A673 (cell line): Measurements from ENCODE around the gene GRIK1. TPM values are rescaled to one million over a fixed set of nuclear protein-coding genes. Genes with fewer than 3 reads are reported as not detected.
A peak's percentile ranks its signal among the peaks of the same experiment; 100 is the strongest.

ENCODE experiments used
- BruUV-seq: library from RNA; stranded (reverse); fragments of 400-500 nt; replicated peaks from 2 replicates; lab custom pipeline; 2021; lab: Mats Ljungman, UMichigan
- CTCF ChIA-PET: fragments of 300-600 bp; sonication (Branson Sonifier 250); formaldehyde crosslinking; loops from one replicate; lab custom pipeline; 2022; ENCODE audit warnings: antibody characterized with exemption; lab: Charles Lee
- POLR2A ChIA-PET: fragments of 300-600 bp; sonication (Branson Sonifier 250); formaldehyde crosslinking; loops from one replicate; lab custom pipeline; 2022; ENCODE audit warnings: antibody characterized with exemption; ENCODE audit not compliant: low non-redundant PET; lab: Charles Lee
- DNase-seq: peaks from one replicate; pipeline ENCODE4 v3.0.0-alpha.2; 2015; ENCODE audit warnings: low spot score
- H3K27ac ChIP-seq: fragments of 200-600 bp; sonication (generic); 2 replicates; pipeline ENCODE4 v1.5.1; 2016; ENCODE audit warnings: mixed run types, low read depth, mild to moderate bottlenecking, mixed read lengths, antibody characterized with exemption, low read length; ENCODE audit not compliant: poor library complexity, severe bottlenecking
- H3K27me3 ChIP-seq: fragments of 200-600 bp; sonication (generic); replicated peaks from 2 replicates; pipeline ENCODE4 v1.6.1; 2017; ENCODE audit warnings: mixed run types, low read depth, mild to moderate bottlenecking, mixed read lengths, antibody characterized with exemption, low read length; ENCODE audit not compliant: insufficient read depth, poor library complexity
- H3K36me3 ChIP-seq: fragments of 200-600 bp; sonication (generic); 2 replicates; pipeline ENCODE4 v1.6.1; 2016; ENCODE audit warnings: mixed run types, mild to moderate bottlenecking, mixed read lengths, antibody characterized with exemption, low read length; ENCODE audit not compliant: insufficient read depth, poor library complexity, severe bottlenecking
- H3K4me1 ChIP-seq: fragments of 200-600 bp; sonication (generic); 2 replicates; pipeline ENCODE4 v1.6.1; 2017; ENCODE audit warnings: mixed run types, mild to moderate bottlenecking, mixed read lengths, antibody characterized with exemption, low read length; ENCODE audit not compliant: insufficient read depth, poor library complexity, severe bottlenecking
- H3K4me3 ChIP-seq: fragments of 200-600 bp; sonication (generic); 2 replicates; pipeline ENCODE4 v1.5.1; 2016; ENCODE audit warnings: low read depth, mixed run types, mild to moderate bottlenecking, mixed read lengths, low read length; ENCODE audit not compliant: poor library complexity, severe bottlenecking
- H3K9me3 ChIP-seq: fragments of 200-600 bp; sonication (generic); 2 replicates; pipeline ENCODE4 v1.6.1; 2016; ENCODE audit warnings: mixed run types, low read depth, mild to moderate bottlenecking, mixed read lengths, antibody characterized with exemption, low read length; ENCODE audit not compliant: poor library complexity, severe bottlenecking
- CTCF ChIP-seq: fragments of 300-800, 200-600 bp; sonication (generic); conservative IDR thresholded peaks from 2 replicates; pipeline ENCODE4 v1.5.1; 2017; ENCODE audit warnings: low read depth, mild to moderate bottlenecking, antibody characterized with exemption, low read length, moderate library complexity, mixed read lengths
- EZH2 ChIP-seq: fragments of 200-600 bp; sonication (generic); IDR thresholded peaks from 2 replicates; pipeline ENCODE4 v1.6.1; 2017; ENCODE audit warnings: borderline replicate concordance, low read depth, mild to moderate bottlenecking, mixed read lengths, antibody characterized with exemption, low read length; ENCODE audit not compliant: poor library complexity, severe bottlenecking
- intact Hi-C: fragments of 100-400 bp; cut with micrococcal nuclease; formaldehyde crosslinking; loops from one replicate; pipeline ENCODE4 v1.10.0; 2022; ENCODE audit not compliant: unreplicated experiment
- total RNA-seq: library from RNA; stranded (reverse); gene quantifications from 2 replicates; pipeline ENCODE4 v1.2.3, GENCODE V29; 2021

GRIK1 gene
- total RNA-seq, 1 experiment from 2014 or later, result 0.67 TPM

GRCh38 chr21:29834617-29835016 lies 105.2 kb downstream of the GRIK1 start:
- H3K9me3 ChIP-seq, result peaks cover 11% of the 10 kb centered on the region
- no peak for TF ChIP-seq EZH2
- TF ChIP-seq CTCF, result no peak
- ChIA-PET CTCF (no interaction called here), POLR2A (no interaction called here)
- H3K27ac ChIP-seq, result no peak overlapping the region
- DNase-seq, result no peak
- BruUV-seq, result no TSS peak
- H3K27me3 ChIP-seq, result no peaks in the 10 kb centered on the region
- no peaks in the 10 kb centered on the region for H3K36me3 ChIP-seq
- H3K4me3 ChIP-seq, result no peak overlapping the region
- intact Hi-C loops, result no loop called here
- no peaks in the 10 kb centered on the region for H3K4me1 ChIP-seq

GRCh38 chr21:29832217-29832616 lies 107.6 kb downstream of the GRIK1 start:
- no peaks in the 10 kb centered on the region for H3K4me1 ChIP-seq
- ChIA-PET CTCF (no interaction called here), POLR2A (no interaction called here)
- no peak for TF ChIP-seq CTCF
- TF ChIP-seq EZH2, result no peak
- H3K36me3 ChIP-seq, result no peaks in the 10 kb centered on the region
- no peak overlapping the region for H3K4me3 ChIP-seq
- DNase-seq, result no peak
- H3K27ac ChIP-seq, result no peak overlapping the region
- H3K9me3 ChIP-seq, result peaks cover 15% of the 10 kb centered on the region
- H3K27me3 ChIP-seq, result no peaks in the 10 kb centered on the region
- no TSS peak for BruUV-seq
- intact Hi-C loops, result no loop called here

DNA sequence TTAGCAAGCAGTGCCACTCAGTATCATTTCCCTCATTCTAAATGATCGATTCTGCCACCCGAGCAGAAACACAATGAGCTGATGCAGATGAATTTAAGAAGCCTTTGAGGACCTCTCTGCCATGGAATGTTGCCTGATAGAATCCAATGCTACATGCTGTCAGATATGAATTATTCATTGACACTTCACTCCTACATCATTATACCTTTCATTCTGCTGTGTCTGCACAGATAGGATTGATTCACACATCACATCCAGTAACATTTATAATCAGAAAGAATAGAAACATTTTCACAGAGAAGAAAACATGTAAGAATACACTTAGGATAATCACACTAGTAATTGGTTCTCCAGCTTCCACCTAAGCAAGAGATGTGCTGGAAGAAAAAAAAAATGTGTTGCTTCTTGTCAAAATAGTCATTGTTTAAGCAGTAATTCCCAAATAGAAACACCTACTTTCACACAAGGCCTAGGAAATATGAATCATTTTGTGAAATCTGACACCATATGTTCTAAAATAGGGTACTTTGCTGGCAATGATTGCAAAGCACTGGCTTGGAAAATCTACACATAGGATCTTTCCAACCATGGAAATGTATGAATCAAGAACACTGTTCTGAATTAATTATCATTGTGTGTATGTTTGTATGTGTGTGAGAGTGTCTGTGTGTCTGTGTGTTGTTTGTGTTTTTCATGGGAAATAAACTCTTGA lies 110.1 kb downstream of the GRIK1 start:
- POLR2A ChIA-PET, result no interaction called here
- CTCF ChIA-PET, result no interaction called here
- Histone ChIP-seq H3K27me3 (no peaks in the 10 kb centered on the region), H3K4me3 (no peak overlapping the region), H3K9me3 (peaks cover 16% of the 10 kb centered on the region), H3K27ac (no peak overlapping the region), H3K4me1 (no peaks in the 10 kb centered on the region), H3K36me3 (no peaks in the 10 kb centered on the region)
- no TSS peak for BruUV-seq
- intact Hi-C loops, result no loop called here
- DNase-seq, result peak; percentile 8
- TF ChIP-seq EZH2 (no peak), CTCF (no peak)
